Activated CD8-positive, alpha-beta memory T cell treated with anti-CD3 and anti-CD28 coated beads, Interleukin-2, amount 10 ng/mL, durations not matched to agents 7 days and 5 days (primary cell): ENCODE data around the gene SMYD4. TPM values are rescaled to one million over a fixed set of nuclear protein-coding genes. Genes with fewer than 3 reads are reported as not detected.

Experiments
- ATAC-seq: fragments of 150-1000 bp; cut with Tn5 transposase; one replicate; pipeline ENCODE4 v1.10.0; 2021; ENCODE audit warnings: moderate library complexity
- CTCF ChIA-PET: fragments of 350-600 bp; sonication (Branson Sonifier 250); formaldehyde crosslinking; loops from one replicate; lab custom pipeline; 2021; ENCODE audit warnings: antibody characterized with exemption; lab: Charles Lee
- DNase-seq: peaks from one replicate; pipeline ENCODE4 v3.0.0-alpha.2; 2020
- H3K27ac Mint-ChIP-seq: one replicate; pipeline ENCODE4 v1.8.0; 2021; ENCODE audit warnings: mild to moderate bottlenecking, mixed read lengths
- H3K27me3 Mint-ChIP-seq: one replicate; pipeline ENCODE4 v1.8.0; 2021; ENCODE audit warnings: mixed read lengths
- H3K36me3 Mint-ChIP-seq: one replicate; pipeline ENCODE4 v1.8.0; 2021; ENCODE audit warnings: mild to moderate bottlenecking, mixed read lengths
- H3K4me1 Mint-ChIP-seq: one replicate; pipeline ENCODE4 v1.8.0; 2021; ENCODE audit warnings: mixed read lengths
- H3K4me3 Mint-ChIP-seq: one replicate; pipeline ENCODE4 v1.8.0; 2021; ENCODE audit warnings: mild to moderate bottlenecking, moderate library complexity, mixed read lengths
- H3K9me3 Mint-ChIP-seq: one replicate; pipeline ENCODE4 v1.8.0; 2022; ENCODE audit warnings: low read depth, mixed read lengths
- total RNA-seq, 2 experiments: library from RNA; stranded (reverse); gene quantifications; one replicate each; pipeline ENCODE4 v1.2.3, GENCODE V29; 2021

The SMYD4 gene
- total RNA-seq, 2 experiments from 2014 or later: 34.7 to 45.4 TPM

DNA sequence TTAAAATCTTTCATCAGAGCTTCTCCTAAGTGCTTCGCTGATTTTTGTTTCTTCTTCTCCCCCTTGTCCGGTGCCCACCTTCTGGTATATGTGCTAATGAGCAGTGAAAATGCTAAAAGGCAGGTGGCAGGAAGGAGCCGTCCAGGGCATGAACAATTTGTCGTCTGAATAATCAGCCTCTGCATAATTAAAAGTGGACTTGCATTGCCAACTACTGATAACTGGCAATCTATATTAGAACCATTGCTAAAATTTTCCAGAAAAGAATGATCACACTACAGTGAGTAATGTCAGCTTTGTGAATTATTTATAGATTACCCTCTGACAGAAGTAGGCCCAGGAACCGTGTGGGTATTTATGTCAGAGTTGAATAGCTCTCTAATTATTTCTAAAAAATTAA lies 39.8 kb downstream of the SMYD4 start:
- Mint-ChIP-seq H3K4me3 (no peak overlapping the region), H3K9me3 (no peaks in the 10 kb centered on the region), H3K4me1 (peaks cover 3% of the 10 kb centered on the region), H3K27me3 (no peaks in the 10 kb centered on the region), H3K36me3 (peaks cover 20% of the 10 kb centered on the region), H3K27ac (no peak overlapping the region)
- CTCF ChIA-PET: no interaction called here
- ATAC-seq (no peak), DNase-seq (no peak)

DNA sequence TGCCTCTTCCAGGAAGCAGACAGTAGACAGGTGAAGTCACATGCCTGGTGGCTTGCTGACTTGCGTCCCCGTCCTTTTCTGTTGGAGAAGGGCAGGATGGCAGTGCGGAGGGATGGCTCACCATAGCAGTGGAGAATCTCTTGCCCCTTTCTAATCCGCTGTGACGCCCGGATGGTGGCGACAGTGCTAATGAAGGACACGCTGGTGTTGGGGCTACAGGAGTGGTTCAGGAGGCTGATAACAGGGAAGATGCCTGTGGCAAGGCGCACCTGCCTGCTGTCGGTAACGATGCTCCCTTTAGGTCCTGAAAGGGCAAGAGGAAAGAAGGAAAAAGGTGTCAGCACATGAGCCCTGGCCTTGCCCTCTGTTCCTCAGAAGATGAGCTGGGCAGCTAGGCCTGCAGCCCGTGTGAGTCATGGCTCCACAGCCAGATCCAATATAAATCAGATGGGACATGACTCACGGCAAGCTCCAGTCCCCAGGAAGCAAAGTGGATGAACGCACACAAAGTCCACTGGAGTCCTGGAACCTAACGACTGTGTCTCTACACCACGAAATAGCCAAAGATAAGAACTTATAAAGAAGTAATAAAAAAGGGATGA lies 42.3 kb downstream of the SMYD4 start:
- no peaks in the 10 kb centered on the region for H3K4me1 Mint-ChIP-seq
- CTCF ChIA-PET: interaction anchor here (1.0 kb wide), 1 partner anchor 138 kb away, joined by 3 read pairs; the partner anchor contains the start of gene RILP
- H3K4me3 Mint-ChIP-seq: no peak overlapping the region
- ATAC-seq (no peak), DNase-seq (no peak)
- peaks cover 25% of the 10 kb centered on the region for H3K36me3 Mint-ChIP-seq
- H3K9me3 Mint-ChIP-seq: no peaks in the 10 kb centered on the region
- H3K27me3 Mint-ChIP-seq: no peaks in the 10 kb centered on the region
- H3K27ac Mint-ChIP-seq: no peak overlapping the region

GRCh38 chr17:1786708-1787107 lies 43.0 kb downstream of the SMYD4 start:
- Mint-ChIP-seq H3K27me3 (no peaks in the 10 kb centered on the region), H3K4me3 (no peak overlapping the region), H3K27ac (no peak overlapping the region), H3K36me3 (peaks cover 32% of the 10 kb centered on the region), H3K9me3 (no peaks in the 10 kb centered on the region), H3K4me1 (peaks cover 2% of the 10 kb centered on the region)
- ATAC-seq (no peak), DNase-seq (no peak)
- CTCF ChIA-PET: no interaction called here

- no peaks in the 10 kb centered on the region for H3K9me3 Mint-ChIP-seq
- ATAC-seq (no peak), DNase-seq (no peak)
- H3K4me1 Mint-ChIP-seq: peaks cover 2% of the 10 kb centered on the region
- H3K27ac Mint-ChIP-seq: no peak overlapping the region
- no peak overlapping the region for H3K4me3 Mint-ChIP-seq
- CTCF ChIA-PET: interaction anchor here (0.8 kb wide), 1 partner anchor 64 kb away, joined by 3 read pairs; no protein-coding TSS in a partner anchor
- peaks cover 35% of the 10 kb centered on the region for H3K36me3 Mint-ChIP-seq
- no peaks in the 10 kb centered on the region for H3K27me3 Mint-ChIP-seq
Measured at GRCh38 chr17:1785930-1786329, 43.8 kb downstream of the SMYD4 start.

DNA sequence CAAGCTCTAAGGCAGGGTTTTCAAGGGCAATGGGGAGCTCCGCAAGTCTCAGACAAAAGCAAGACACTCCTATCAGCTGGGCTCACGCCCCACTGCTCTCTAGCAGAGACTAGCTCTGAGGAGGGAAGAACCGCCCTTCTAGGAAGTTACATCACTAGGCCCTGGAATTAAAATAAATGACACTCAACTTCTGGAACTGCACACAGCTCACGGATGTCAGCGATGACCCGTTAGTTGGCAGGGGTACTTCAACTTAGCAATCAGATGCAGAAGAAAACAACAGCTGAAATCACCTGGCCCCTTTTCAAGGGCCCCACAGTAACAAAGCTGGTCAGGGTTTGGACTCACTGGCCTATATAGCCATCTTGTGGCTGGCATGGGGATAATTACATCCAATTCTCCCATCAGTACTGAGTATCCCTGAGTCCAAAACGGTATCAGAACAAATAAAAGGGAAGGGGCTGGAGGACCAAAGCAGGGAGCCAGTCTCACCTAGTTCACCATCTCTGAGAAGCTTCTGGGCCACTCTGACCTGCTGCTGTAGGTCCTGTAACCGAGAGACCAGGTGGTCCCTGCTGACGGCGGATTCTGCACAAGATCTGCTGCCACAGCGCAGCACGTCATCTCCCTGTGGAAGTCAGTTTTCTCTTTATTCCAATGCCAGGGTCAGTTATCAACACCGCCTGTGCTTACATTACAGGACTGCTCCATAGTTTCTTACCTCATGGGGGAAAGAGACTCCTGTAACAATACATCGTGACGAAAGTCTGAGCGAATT lies 45.7 kb downstream of the SMYD4 start:
- Mint-ChIP-seq H3K27me3 (no peaks in the 10 kb centered on the region), H3K9me3 (no peaks in the 10 kb centered on the region), H3K4me1 (peaks cover 2% of the 10 kb centered on the region), H3K4me3 (no peak overlapping the region), H3K27ac (no peak overlapping the region), H3K36me3 (peaks cover 36% of the 10 kb centered on the region)
- DNase-seq (no peak), ATAC-seq (no peak)
- CTCF ChIA-PET: interaction anchor here (0.6 to 2.2 kb wide), 6 partner anchors 16 to 68 kb away, joined by 3 to 10 read pairs (median 4); no protein-coding TSS in a partner anchor

GRCh38 chr17:1783271-1783670 lies 46.4 kb downstream of the SMYD4 start:
- DNase-seq (no peak), ATAC-seq (no peak)
- Mint-ChIP-seq H3K4me3 (no peak overlapping the region), H3K9me3 (no peaks in the 10 kb centered on the region), H3K36me3 (peaks cover 34% of the 10 kb centered on the region), H3K27ac (no peak overlapping the region), H3K4me1 (peaks cover 2% of the 10 kb centered on the region), H3K27me3 (no peaks in the 10 kb centered on the region)
- CTCF ChIA-PET: interaction anchor here (0.8 to 2.2 kb wide), 5 partner anchors 16 to 67 kb away, joined by 3 to 10 read pairs (median 4); no protein-coding TSS in a partner anchor

DNA sequence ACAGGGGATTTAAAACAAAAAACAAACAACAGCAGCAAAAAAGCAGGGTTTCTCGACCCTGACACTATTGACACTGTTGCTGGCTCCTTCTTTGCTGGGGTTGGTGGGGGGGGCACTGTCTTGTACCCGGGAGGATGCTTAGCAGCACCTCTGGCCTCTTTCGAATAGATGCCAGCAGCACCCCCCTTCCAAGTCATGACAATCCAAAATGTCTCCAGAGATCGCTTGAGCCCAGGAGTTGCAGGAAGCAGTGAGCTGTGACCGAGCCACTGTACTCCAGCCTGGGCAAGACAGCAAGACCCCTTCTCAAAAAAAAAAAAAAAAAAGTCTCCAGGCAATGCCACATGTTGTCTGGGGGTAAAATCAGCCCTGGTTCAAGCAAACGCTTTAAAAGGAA lies 47.5 kb downstream of the SMYD4 start:
- H3K9me3 Mint-ChIP-seq: no peaks in the 10 kb centered on the region
- DNase-seq (no peak), ATAC-seq (no peak)
- CTCF ChIA-PET: no interaction called here
- peaks cover 2% of the 10 kb centered on the region for H3K4me1 Mint-ChIP-seq
- no peak overlapping the region for H3K27ac Mint-ChIP-seq
- H3K4me3 Mint-ChIP-seq: no peak overlapping the region
- H3K27me3 Mint-ChIP-seq: no peaks in the 10 kb centered on the region
- peaks cover 34% of the 10 kb centered on the region for H3K36me3 Mint-ChIP-seq

DNA sequence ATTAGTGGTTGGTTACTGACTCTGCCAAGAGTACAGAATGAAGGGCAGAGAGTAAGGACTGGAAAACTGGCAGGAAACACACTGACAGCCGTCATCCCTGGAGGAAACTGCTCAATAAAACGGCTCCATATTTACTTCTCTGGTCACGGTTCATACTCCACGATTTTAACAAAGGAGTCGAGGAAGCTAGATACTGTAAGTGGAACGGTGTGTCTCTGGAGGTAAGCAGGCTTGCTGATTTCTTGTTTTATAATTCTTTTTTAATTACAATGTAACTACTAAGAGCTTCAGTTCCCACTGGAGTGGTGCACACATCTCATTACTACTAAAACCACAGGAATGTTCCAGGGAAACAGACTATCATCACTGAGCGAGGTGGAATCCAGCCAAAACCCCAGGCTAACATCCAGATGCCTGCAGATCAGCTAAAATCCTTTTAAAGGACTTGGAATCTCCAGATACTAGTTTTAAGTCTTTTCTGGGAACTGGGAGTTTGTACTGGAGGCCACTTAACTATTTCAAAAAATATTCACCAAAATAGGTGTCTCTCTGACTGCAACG lies 50.1 kb downstream of the SMYD4 start:
- ATAC-seq: no peak
- CTCF ChIA-PET: no interaction called here
- no peak overlapping the region for H3K4me3 Mint-ChIP-seq
- H3K4me1 Mint-ChIP-seq: peaks cover 2% of the 10 kb centered on the region
- no peak overlapping the region for H3K27ac Mint-ChIP-seq
- H3K9me3 Mint-ChIP-seq: no peaks in the 10 kb centered on the region
- peaks cover 30% of the 10 kb centered on the region for H3K36me3 Mint-ChIP-seq
- H3K27me3 Mint-ChIP-seq: no peaks in the 10 kb centered on the region
- no peak for DNase-seq

DNA sequence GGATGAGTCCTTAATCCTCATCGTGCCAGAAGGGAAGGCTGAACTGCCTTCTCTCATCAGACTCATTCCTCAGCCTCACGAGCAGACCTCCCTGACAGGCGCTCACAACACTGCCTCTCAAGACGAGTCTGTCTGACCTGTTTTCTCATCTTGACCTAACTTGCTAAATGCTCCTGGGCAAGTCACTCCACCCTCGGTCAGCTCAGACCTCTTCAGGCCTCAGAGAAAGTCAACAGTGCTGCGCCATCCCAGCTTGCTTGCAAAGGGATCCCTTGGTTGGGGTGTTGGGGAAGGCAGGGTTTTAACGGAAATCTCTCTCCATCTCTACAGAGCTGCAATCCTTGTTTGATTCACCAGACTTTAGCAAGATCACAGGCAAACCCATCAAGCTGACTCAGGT lies 52.8 kb downstream of the SMYD4 start:
- Mint-ChIP-seq H3K27me3 (no peaks in the 10 kb centered on the region), H3K27ac (peak overlapping the region; percentile 24), H3K9me3 (no peaks in the 10 kb centered on the region), H3K4me1 (peaks cover 1% of the 10 kb centered on the region), H3K4me3 (no peak overlapping the region), H3K36me3 (peaks cover 15% of the 10 kb centered on the region)
- ATAC-seq (no peak), DNase-seq (no peak)
- CTCF ChIA-PET: interaction anchor here (0.6 kb wide), 1 partner anchor 108 kb away, joined by 3 read pairs; no protein-coding TSS in a partner anchor

DNA sequence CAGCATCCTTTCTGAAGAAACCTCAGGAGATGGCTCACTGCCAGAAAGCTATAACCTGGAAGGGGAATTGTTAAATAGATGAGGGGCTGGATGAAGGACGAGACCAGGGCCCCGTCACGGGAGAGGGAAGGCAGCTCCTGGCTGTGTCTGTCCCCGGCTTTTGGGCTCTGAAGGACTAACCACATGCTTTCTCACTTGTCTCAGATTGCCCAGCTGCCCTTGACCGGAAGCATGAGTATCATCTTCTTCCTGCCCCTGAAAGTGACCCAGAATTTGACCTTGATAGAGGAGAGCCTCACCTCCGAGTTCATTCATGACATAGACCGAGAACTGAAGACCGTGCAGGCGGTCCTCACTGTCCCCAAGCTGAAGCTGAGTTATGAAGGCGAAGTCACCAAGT lies 53.4 kb downstream of the SMYD4 start:
- CTCF ChIA-PET: no interaction called here
- ATAC-seq (no peak), DNase-seq (no peak)
- H3K4me3 Mint-ChIP-seq: no peak overlapping the region
- no peaks in the 10 kb centered on the region for H3K9me3 Mint-ChIP-seq
- no peaks in the 10 kb centered on the region for H3K27me3 Mint-ChIP-seq
- H3K27ac Mint-ChIP-seq: peak overlapping the region; percentile 66
- no peaks in the 10 kb centered on the region for H3K4me1 Mint-ChIP-seq
- H3K36me3 Mint-ChIP-seq: peaks cover 10% of the 10 kb centered on the region

DNA sequence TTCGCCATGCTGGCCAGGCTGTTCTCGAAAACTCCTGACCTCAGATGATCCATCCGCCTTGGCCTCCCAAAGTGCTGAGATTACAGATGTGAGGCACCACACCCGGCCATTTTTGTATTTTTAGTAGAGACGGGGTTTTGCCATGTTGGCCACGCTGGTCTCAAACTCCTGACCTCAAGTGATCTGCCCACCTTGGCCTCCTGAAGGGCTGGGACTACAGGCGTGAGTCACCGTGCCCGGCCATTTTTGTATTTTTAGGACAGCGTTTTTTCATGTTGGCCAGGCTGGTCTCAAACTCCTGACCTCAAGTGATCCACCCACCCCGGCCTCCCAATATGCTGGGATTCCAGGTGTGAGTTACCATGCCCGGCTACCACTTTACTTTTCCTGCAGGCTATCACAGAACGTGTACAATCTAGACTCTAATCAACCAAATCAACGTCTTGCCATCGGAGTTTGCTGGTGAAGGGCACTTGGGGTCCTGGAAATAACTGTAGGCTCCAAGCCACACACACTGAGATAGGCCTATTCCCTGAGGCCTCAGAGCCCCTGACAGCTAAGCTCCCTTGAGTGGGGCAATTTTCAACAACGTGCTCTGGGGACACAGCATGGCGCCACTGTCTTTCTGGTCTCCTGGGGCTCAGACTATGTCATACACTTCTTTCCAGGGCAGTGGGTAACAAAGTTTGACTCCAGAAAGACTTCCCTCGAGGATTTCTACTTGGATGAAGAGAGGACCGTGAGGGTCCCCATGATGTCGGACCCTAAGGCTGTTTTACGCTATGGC lies 55.1 kb downstream of the SMYD4 start:
- DNase-seq (no peak), ATAC-seq (no peak)
- H3K4me3 Mint-ChIP-seq: no peak overlapping the region
- no peaks in the 10 kb centered on the region for H3K9me3 Mint-ChIP-seq
- H3K27me3 Mint-ChIP-seq: peaks cover 5% of the 10 kb centered on the region
- peaks cover 5% of the 10 kb centered on the region for H3K4me1 Mint-ChIP-seq
- peaks cover 5% of the 10 kb centered on the region for H3K36me3 Mint-ChIP-seq
- CTCF ChIA-PET: no interaction called here
- no peak overlapping the region for H3K27ac Mint-ChIP-seq

DNA sequence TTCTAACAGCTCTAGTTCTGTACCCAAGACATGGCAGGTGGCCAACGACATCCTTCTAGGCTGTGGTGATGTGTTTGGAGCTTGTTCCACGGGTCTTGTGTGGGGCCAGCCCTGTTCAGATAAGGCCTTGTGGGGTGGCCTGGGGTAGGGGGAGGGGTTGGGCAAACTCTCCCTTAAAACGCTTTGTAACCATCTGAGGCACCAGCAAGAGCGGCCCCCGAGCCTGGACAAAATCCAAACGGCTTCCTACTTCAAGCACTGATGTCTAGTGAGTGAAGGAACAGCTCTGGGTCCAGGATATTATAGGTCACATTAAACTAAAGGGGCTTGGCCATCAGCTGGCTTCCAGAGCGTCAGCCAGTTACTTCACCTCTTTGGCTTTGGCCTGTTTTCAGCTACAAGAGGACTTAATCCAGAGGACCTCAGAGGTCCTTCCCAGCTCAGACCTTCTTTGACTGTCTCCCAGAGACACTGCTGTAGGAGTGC lies 56.0 kb downstream of the SMYD4 start:
- H3K9me3 Mint-ChIP-seq: no peaks in the 10 kb centered on the region
- peaks cover 5% of the 10 kb centered on the region for H3K36me3 Mint-ChIP-seq
- peaks cover 8% of the 10 kb centered on the region for H3K4me1 Mint-ChIP-seq
- peaks cover 5% of the 10 kb centered on the region for H3K27me3 Mint-ChIP-seq
- no peak overlapping the region for H3K4me3 Mint-ChIP-seq
- DNase-seq (no peak), ATAC-seq (no peak)
- CTCF ChIA-PET: interaction anchor here (0.9 kb wide), 1 partner anchor 53 kb away, joined by 3 read pairs; no protein-coding TSS in a partner anchor
- H3K27ac Mint-ChIP-seq: no peak overlapping the region
